ENCODE results near the gene PFKFB2.

GRCh38 chr1:207063014-207063413 lies 9.9 kb downstream of the PFKFB2 start:
- TF ChIP-seq EZH2 (IDR thresholded peaks at IDR 0.05) (no peak), POLR2AphosphoS5 (IDR thresholded peaks at IDR 0.05; ENCODE audit: borderline replicate concordance, low read depth, low read length) (no peak), FOXP2 (optimal IDR thresholded peaks at IDR 0.05; ENCODE audit: control extremely low read depth, extremely low read length, insufficient read depth) (no peak)

Measured in SK-N-MC (cell line).